Spleen (tissue), 11 donors: Measurements from ENCODE around the gene MRPS18A. TPM values are rescaled to one million over a fixed set of nuclear protein-coding genes. Genes with fewer than 3 reads are reported as not detected.
"Not testable (repeated sequence)": the region's sequence is repeated elsewhere in the genome, so short reads cannot be mapped to it uniquely, and the experiment has no call there.

Experiments used
- DNase-seq: peaks from one replicate; pipeline ENCODE4 v3.0.0-alpha.2; 2020
- H3K27ac ChIP-seq, 8 donors: fragments of 200-600 bp; sonication (generic) in 7 of 8; 1 replicate in 4 of 8; 2 replicates in 4 of 8; pipeline versions ENCODE4 v1.5.0 to v1.8.0; 2016 to 2021; ENCODE audit warnings: inconsistent platforms in 4 of 8, mild to moderate bottlenecking in 4 of 8, moderate library complexity in 1 of 8
- H3K27me3 ChIP-seq, 7 donors: fragments of 200-600 bp; sonication (generic) in 6 of 7; replicated peaks in 1 of 7; 1 replicate in 4 of 7; 2 replicates in 3 of 7; pipeline versions ENCODE4 v1.5.0 to v1.8.0; 2016 to 2021; ENCODE audit warnings: inconsistent platforms in 3 of 7, mild to moderate bottlenecking in 1 of 7
- H3K36me3 ChIP-seq, 6 donors: fragments of 200-600 bp; sonication (generic) in 5 of 6; 1 replicate in 4 of 6; 2 replicates in 2 of 6; pipeline versions ENCODE4 v1.5.0 to v1.8.0; 2016 to 2021; ENCODE audit warnings: inconsistent platforms in 2 of 6
- H3K4me1 ChIP-seq, 6 donors: fragments of 200-600 bp; sonication (generic) in 5 of 6; 1 replicate in 3 of 6; 2 replicates in 3 of 6; pipeline versions ENCODE4 v1.5.0 to v1.8.0; 2016 to 2021; ENCODE audit warnings: inconsistent platforms in 3 of 6
- H3K4me3 ChIP-seq, 8 donors: fragments of 200-600 bp; sonication (generic) in 7 of 8; 1 replicate in 4 of 8; 2 replicates in 4 of 8; pipeline versions ENCODE4 v1.5.0 to v1.8.0; 2016 to 2021; ENCODE audit warnings: inconsistent platforms in 4 of 8, mild to moderate bottlenecking in 4 of 8, moderate library complexity in 2 of 8
- H3K9me3 ChIP-seq, 8 donors: fragments of 200-600 bp; sonication (generic) in 7 of 8; 1 replicate in 4 of 8; 2 replicates in 4 of 8; pipeline versions ENCODE4 v1.5.0 to v1.8.0; 2016 to 2021; ENCODE audit warnings: inconsistent platforms in 4 of 8
- CTCF ChIP-seq, 11 experiments: fragments of 200-600 bp in 7 of 11; fragments of 450-650 bp in 4 of 11; sonication (generic) in 4 of 11; IDR thresholded peaks in 8 of 11; conservative IDR thresholded peaks in 3 of 11; 1 replicate in 7 of 11; 2 replicates in 4 of 11; pipeline versions ENCODE4 v1.4.0 to v1.8.0; 2016 to 2021; ENCODE audit warnings: antibody characterized with exemption in 11 of 11, inconsistent platforms in 4 of 11, mild to moderate bottlenecking in 1 of 11
- POLR2A ChIP-seq, 3 donors: fragments of 450-650 bp; IDR thresholded peaks; one replicate each; pipeline ENCODE4 v1.5.1; 2017; ENCODE audit warnings: antibody characterized with exemption in 3 of 3, mild to moderate bottlenecking in 1 of 3
- POLR2AphosphoS5 ChIP-seq, 3 donors: sonication (generic); formaldehyde crosslinking; IDR thresholded peaks; one replicate each; pipeline ENCODE4 v1.5.1; 2017; ENCODE audit warnings: antibody characterized with exemption in 3 of 3
- WGBS, 5 donors: extraction: QIAGEN DNeasy Blood & Tissue Kit in 3 of 5; methylation state at CpG; one replicate each; pipeline versions ENCODE4 v1.1.5 to v1.1.7; 2013 to 2018; 5-methylcytosine and 5-hydroxymethylcytosine counted together
- intact Hi-C: fragments of 100-400 bp; cut with DNase I; formaldehyde crosslinking; loops from one replicate; pipeline ENCODE4 v1.15.0; 2023; ENCODE audit warnings: low total_unique reads
- polyA plus RNA-seq, 3 donors: library from polyadenylated mRNA; stranded (reverse); fragments of 200-250 nt; gene quantifications; one replicate each; pipeline ENCODE4 v1.2.1, GENCODE V29; 2013
- total RNA-seq, 7 donors: library from RNA; depleted of rRNA in 3 of 7; stranded (reverse); fragments of >200 nt in 3 of 7; fragmentation: NEBNext Ultra II Directional in 4 of 7; extraction: Animal tissue kit (Norgen Biotek cat#: 25700) in 4 of 7; gene quantifications; one replicate each; pipeline versions ENCODE4 v1.1.0 to v1.2.1, GENCODE V29; 2016 to 2021
- donor health status: healthy with polysubstance abuse.
- donor health status: DM: no; HTN: no; CAD: no; lungs with moderate emphysema.
- donor health status: DM: no; HTN: no; CAD: no.
- donor health status: Bipolar disorder and iron deficiency.
- donor health status: healthy.
- donor health status: DM: no; HTN: no; CAD: no.
- donor health status: DM: yes; HTN: yes; CAD: no.

The MRPS18A gene
- total and polyA plus RNA-seq, 10 donors = 28.0 to 48.6 (median 31.5) TPM

- H3K4me3 ChIP-seq = peak overlapping the region in 2 of 8 donors; percentile 79 to 81
- DNase-seq = no peak
- intact Hi-C loops = no loop called here
- H3K4me1 ChIP-seq = peaks cover 31 to 62% (median 50%) of the 10 kb centered on the region in 6 donors
- peak overlapping the region in 6 of 8 donors; percentile 89 to 94 (median 90) for H3K27ac ChIP-seq
- H3K36me3 ChIP-seq = peaks cover 0 to 33% (median 18%) of the 10 kb centered on the region in 6 donors
- TF ChIP-seq POLR2A (IDR thresholded peaks at IDR 0.05) (no peak), CTCF (IDR thresholded peaks at IDR 0.05 in 8 of 11, conservative IDR thresholded peaks at IDR 0.05 in 3 of 11) (no peak), POLR2AphosphoS5 (IDR thresholded peaks at IDR 0.05) (no peak)
- H3K27me3 ChIP-seq = no peaks in the 10 kb centered on the region
- H3K9me3 ChIP-seq = no peaks in the 10 kb centered on the region
- WGBS, 5 donors = 86 to 90% (median 88%) methylated on average over 9 of the region's 9 CpGs
Measured at GRCh38 chr6:43634702-43635303, 52.8 kb downstream of the MRPS18A start.

GRCh38 chr6:43633002-43633401, 54.6 kb downstream of the MRPS18A start:
- H3K9me3 ChIP-seq, H3K4me3 ChIP-seq, H3K27ac ChIP-seq, DNase-seq, intact Hi-C loops, H3K27me3 ChIP-seq: not testable (repeated sequence)
- Histone ChIP-seq H3K4me1 (peaks cover 19 to 53% (median 39%) of the 10 kb centered on the region in 6 donors), H3K36me3 (peaks cover 0 to 15% (median 5%) of the 10 kb centered on the region in 6 donors)
- WGBS, 5 donors = 92 to 94% (median 93%) methylated on average over 7 of the region's 7 CpGs

- Histone ChIP-seq H3K4me3 (no peak overlapping the region), H3K4me1 (peaks cover 14 to 53% (median 39%) of the 10 kb centered on the region in 6 donors), H3K9me3 (no peaks in the 10 kb centered on the region), H3K27ac (peak overlapping the region in 4 of 8 donors; percentile 9 to 99 (median 60)), H3K36me3 (peaks cover 0 to 5% (median 1%) of the 10 kb centered on the region in 6 donors), H3K27me3 (no peaks in the 10 kb centered on the region)
- no peak for DNase-seq
- 91 to 100% (median 94%) methylated on average over 1 of the region's 1 CpG for WGBS, 5 donors
- intact Hi-C loops = no loop called here
- no peak for TF ChIP-seq POLR2AphosphoS5 (IDR thresholded peaks at IDR 0.05)
- no peak for TF ChIP-seq POLR2A (IDR thresholded peaks at IDR 0.05)
- TF ChIP-seq CTCF (IDR thresholded peaks at IDR 0.05 in 8 of 11, conservative IDR thresholded peaks at IDR 0.05 in 3 of 11) = no peak
Measured at GRCh38 chr6:43630980-43631619, 56.5 kb downstream of the MRPS18A start.

GRCh38 chr6:43629505-43630300, 57.9 kb downstream of the MRPS18A start:
- peak overlapping the region; percentile 94 to 99 (median 97) for H3K27ac ChIP-seq
- H3K4me1 ChIP-seq = peaks cover 10 to 46% (median 35%) of the 10 kb centered on the region in 6 donors
- no peaks in the 10 kb centered on the region for H3K9me3 ChIP-seq
- no peak for TF ChIP-seq CTCF (IDR thresholded peaks at IDR 0.05 in 8 of 11, conservative IDR thresholded peaks at IDR 0.05 in 3 of 11)
- TF ChIP-seq POLR2A (IDR thresholded peaks at IDR 0.05) = peak in 2 of 3 donors; percentile 39 to 89
- peak; percentile 78 to 95 (median 90) for TF ChIP-seq POLR2AphosphoS5 (IDR thresholded peaks at IDR 0.05)
- WGBS, 5 donors = 0 to 1% (median 1%) methylated on average over 30 to 41 of the region's 41 CpGs
- H3K4me3 ChIP-seq = peak overlapping the region; percentile 72 to 91 (median 82)
- peak; percentile 96 for DNase-seq
- peaks cover 0 to 19% (median 15%) of the 10 kb centered on the region in 6 donors for H3K36me3 ChIP-seq
- intact Hi-C loops = no loop called here
- H3K27me3 ChIP-seq = no peaks in the 10 kb centered on the region
